ENCODE data around the gene SAMD14. TPM values are rescaled to one million over a fixed set of nuclear protein-coding genes. Genes with fewer than 3 reads are reported as not detected.

Gene SAMD14
- total RNA-seq: 1.0 TPM

DNA sequence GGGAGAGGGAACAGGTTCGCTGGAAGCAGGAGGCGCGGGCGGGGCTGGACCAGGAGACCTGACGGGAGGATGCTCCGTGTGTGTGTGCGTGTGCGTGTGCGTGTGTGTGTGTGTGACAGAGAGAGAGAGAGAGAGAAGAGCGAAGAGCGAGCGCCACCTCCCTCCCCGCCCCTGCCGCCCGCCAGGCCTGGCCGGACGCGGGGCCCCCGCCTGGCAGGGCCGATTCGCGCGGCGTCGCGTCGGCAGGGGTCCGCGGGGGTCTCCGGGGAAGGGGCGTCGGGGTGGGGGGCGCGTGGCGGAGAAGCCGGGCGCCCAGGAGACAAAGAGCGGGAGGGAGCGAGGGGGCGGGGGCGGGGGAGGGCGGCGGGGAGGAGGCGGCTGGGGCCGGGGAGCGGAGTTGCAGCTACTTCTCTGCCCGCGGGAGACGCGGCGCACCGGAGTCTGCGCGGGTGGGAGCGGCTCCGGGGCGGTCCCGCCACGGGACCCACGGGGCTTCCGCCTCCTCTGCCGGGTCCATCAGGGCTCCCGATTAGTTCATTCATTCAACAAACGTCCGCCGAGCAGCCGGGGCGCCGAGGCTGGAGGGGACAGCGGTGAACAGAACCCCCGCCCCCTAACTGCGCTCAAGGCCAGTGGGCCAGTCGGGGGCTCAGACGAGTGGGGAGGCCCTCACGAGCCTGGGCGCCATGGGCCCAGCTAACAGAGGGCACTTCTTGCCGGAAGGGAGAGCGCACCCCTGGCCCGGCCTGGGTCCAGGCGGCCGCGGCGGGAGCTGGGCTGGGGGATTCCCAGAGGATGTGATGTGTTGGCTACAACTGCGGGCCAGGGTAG lies at the start of gene SAMD14:
Gene SAMD14 (minus strand): TSS at position 433 of the 831 bp plus-strand sequence. CDS start 5,201 bp downstream, outside the sequence.
- Histone ChIP-seq H3K27me3 (ENCODE audit: control insufficient read depth in 3 of 3, insufficient read depth in 3 of 3, low read length in 3 of 3) (no peaks in the 10 kb centered on the region), H3K9me3 (ENCODE audit: control insufficient read depth in 3 of 3, low read length in 3 of 3) (no peaks in the 10 kb centered on the region), H3K4me1 (ENCODE audit: control insufficient read depth in 3 of 3, insufficient read depth in 3 of 3, low read length in 3 of 3) (peaks cover 38 to 51% (median 51%) of the 10 kb centered on the region in 3 donors), H3K9ac (ENCODE audit: low read depth in 1 of 3, low read length in 3 of 3) (peak within 1 kb of the TSS in 2 of 3 donors; percentile 32 to 82), H3K4me3 (ENCODE audit: low read length in 3 of 3) (peak within 1 kb of the TSS; percentile 38 to 72 (median 66)), H3K36me3 (ENCODE audit: control insufficient read depth in 3 of 3, insufficient read depth in 3 of 3, low read length in 3 of 3) (peaks cover 0 to 4% (median 0%) of the 10 kb centered on the region in 3 donors), H3K27ac (ENCODE audit: low read depth, low read length) (no peak within 1 kb of the TSS)

DNA sequence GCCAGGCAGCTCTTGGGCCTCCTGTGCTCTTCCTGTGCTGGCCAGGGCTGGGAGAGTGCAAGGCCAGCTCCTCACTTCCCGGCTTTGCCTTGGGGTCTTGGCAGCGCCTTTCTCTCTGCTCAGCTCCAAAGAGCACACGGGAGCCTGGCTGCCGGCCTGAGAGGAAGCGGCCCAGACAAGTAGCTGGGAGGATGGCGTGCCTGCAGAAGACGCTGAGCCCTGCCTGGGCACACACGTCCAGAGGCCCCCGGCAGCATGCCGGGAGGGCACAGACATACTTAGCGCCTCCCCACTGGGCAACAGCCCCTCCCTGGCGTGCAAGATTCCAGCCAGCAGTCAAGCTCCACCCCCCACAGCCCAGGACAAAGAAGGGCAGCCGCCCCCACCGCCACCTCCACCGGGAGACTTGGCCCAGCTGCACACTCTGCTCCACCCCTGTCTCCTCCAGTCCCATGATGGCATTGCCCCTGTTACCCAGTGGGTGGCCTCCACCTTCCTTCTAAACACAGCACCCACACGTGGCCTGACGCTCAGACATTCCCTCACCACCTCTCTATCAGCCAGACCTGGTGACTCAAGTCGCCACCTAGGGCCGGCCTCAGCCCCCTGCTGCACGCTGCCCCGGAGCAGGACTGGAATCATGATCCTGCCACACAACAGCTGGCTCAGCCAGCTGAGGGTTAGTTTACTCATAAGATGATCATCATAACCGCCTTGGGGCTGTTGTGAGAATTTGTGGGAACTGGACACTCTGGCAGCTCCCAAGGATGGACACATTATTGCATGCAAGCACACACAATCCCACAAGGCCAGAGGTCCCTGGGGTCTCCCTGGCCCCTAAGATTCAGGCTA lies 48.2 kb upstream of the SAMD14 start:
- Histone ChIP-seq H3K36me3 (ENCODE audit: control insufficient read depth in 3 of 3, insufficient read depth in 3 of 3, low read length in 3 of 3) (peaks cover 15 to 18% (median 17%) of the 10 kb centered on the region in 3 donors), H3K4me3 (ENCODE audit: low read length in 3 of 3) (peak overlapping the region; percentile 9 to 52 (median 45)), H3K4me1 (ENCODE audit: control insufficient read depth in 3 of 3, insufficient read depth in 3 of 3, low read length in 3 of 3) (peaks cover 36 to 50% (median 47%) of the 10 kb centered on the region in 3 donors), H3K27me3 (ENCODE audit: control insufficient read depth in 3 of 3, insufficient read depth in 3 of 3, low read length in 3 of 3) (no peaks in the 10 kb centered on the region), H3K9me3 (ENCODE audit: control insufficient read depth in 3 of 3, low read length in 3 of 3) (no peaks in the 10 kb centered on the region), H3K9ac (ENCODE audit: low read depth in 1 of 3, low read length in 3 of 3) (peak overlapping the region; percentile 20 to 80 (median 40)), H3K27ac (ENCODE audit: low read depth, low read length) (peak overlapping the region; percentile 73)

DNA sequence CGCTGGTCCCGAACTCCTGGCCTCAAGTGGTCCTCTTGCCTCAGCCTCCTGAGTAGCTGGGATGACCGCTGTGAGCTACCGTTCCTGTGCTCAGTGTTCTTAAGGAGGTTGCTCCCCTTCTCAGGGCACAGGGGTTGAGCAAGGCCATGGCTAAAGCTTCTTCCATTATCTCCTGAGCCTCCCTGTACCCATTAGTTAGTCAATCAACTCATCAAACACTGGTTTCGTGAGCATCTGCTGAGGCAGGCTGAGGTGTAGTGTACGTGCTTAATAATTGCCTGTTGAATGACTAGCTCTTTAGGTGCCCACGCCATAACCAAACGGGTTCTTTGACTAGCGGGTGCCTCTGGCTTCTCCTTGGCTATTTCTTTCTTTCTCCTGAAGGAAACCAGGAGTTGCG lies 47.5 kb upstream of the SAMD14 start:
- Histone ChIP-seq H3K4me3 (ENCODE audit: low read length in 3 of 3) (peak overlapping the region; percentile 9 to 52 (median 45)), H3K9ac (ENCODE audit: low read depth in 1 of 3, low read length in 3 of 3) (peak overlapping the region; percentile 14 to 80 (median 40)), H3K4me1 (ENCODE audit: control insufficient read depth in 3 of 3, insufficient read depth in 3 of 3, low read length in 3 of 3) (peaks cover 39 to 54% (median 51%) of the 10 kb centered on the region in 3 donors)

DNA sequence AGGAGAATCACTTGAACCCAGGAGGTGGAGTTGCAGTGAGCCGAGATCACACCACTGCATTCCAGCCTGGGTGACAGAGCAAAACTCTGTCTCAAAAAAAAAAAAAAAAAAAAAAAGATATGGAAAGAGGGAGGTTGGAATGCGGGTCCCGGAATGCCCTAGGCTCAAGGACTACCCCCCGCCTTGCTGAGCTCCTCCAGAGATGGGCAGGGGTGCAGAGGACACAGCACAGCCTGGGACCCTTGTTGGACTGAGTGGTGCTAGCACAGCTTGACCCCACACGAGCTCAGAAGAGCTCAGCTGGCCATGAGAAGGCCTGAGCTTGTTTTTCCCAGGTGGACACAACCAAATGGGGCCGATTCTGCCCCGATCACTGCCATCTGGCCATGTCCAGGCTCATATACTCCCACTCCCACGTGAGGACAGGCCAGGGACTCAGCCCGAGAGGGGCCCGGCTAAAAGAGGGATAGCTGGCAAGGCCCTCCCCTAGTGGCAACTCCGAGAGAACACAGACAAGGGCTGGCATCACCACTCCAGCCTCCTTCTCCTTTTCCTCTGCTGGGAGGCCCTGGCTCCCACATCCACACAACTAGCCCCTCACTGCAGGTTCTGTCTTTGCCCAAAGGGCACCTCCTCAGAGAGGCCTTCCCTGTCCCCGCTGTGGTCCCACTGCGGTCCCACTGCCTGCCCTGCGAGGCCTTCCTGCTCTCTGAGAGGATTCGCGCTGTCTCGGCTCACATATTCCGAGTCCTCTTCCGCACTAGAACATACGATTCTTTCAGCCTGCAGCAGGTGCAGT lies 46.8 kb upstream of the SAMD14 start:
- H3K9me3 ChIP-seq (ENCODE audit: control insufficient read depth in 3 of 3, low read length in 3 of 3): no peaks in the 10 kb centered on the region
- H3K9ac ChIP-seq (ENCODE audit: low read depth in 1 of 3, low read length in 3 of 3): peak overlapping the region; percentile 14 to 80 (median 40)

More for the DNA sequence above, 47.5 kb upstream of the SAMD14 start:
- peaks cover 16 to 20% (median 17%) of the 10 kb centered on the region in 3 donors for H3K36me3 ChIP-seq (ENCODE audit: control insufficient read depth in 3 of 3, insufficient read depth in 3 of 3, low read length in 3 of 3)
- no peaks in the 10 kb centered on the region for H3K27me3 ChIP-seq (ENCODE audit: control insufficient read depth in 3 of 3, insufficient read depth in 3 of 3, low read length in 3 of 3)
- H3K9me3 ChIP-seq (ENCODE audit: control insufficient read depth in 3 of 3, low read length in 3 of 3): no peaks in the 10 kb centered on the region
- H3K27ac ChIP-seq (ENCODE audit: low read depth, low read length): peak overlapping the region; percentile 73

DNA sequence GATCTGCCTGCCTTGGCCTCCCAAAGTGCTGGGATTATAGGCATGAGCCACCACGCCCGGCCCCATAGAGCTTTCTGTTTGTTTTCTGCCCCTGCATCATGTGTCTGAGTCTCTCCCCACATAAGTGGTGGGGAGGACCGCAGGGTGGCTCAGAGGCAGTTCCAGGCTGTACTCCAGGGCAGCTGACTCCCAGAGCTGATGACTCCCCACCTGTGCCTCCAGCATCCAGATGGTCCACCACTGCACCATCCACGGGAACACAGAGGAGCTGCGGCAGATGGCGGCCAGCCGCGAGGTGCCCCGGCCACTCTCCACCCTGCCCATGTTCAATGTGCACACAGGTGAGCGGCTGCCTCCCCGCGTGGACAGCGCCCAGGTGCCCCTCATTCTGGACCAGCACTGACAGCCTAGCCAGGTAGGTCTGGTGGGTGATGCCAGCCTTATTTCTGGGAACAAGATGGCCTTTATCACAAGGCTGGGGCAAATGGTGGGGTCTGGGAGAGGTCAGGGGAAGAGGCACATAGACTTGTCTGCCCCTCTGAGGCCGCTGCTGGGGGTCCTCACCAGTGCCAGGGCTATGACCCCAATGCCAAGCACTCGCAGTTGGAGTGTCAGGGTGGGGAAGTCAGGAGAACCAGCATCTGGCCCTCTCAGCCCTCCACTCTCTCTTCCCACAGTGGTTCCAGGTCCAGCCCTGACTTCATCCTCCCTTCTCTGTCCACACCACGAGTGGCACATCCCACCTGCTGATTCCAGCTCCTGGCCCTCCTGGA lies 45.3 kb upstream of the SAMD14 start:
- H3K27me3 ChIP-seq (ENCODE audit: control insufficient read depth in 3 of 3, insufficient read depth in 3 of 3, low read length in 3 of 3): no peaks in the 10 kb centered on the region
- H3K9me3 ChIP-seq (ENCODE audit: control insufficient read depth in 3 of 3, low read length in 3 of 3): no peaks in the 10 kb centered on the region
- peak overlapping the region; percentile 36 for H3K27ac ChIP-seq (ENCODE audit: low read depth, low read length)
- H3K4me3 ChIP-seq (ENCODE audit: low read length in 3 of 3): no peak overlapping the region
- peaks cover 59 to 77% (median 69%) of the 10 kb centered on the region in 3 donors for H3K4me1 ChIP-seq (ENCODE audit: control insufficient read depth in 3 of 3, insufficient read depth in 3 of 3, low read length in 3 of 3)
- peak overlapping the region in 2 of 3 donors; percentile 3 to 40 for H3K9ac ChIP-seq (ENCODE audit: low read depth in 1 of 3, low read length in 3 of 3)
- peaks cover 24 to 36% (median 32%) of the 10 kb centered on the region in 3 donors for H3K36me3 ChIP-seq (ENCODE audit: control insufficient read depth in 3 of 3, insufficient read depth in 3 of 3, low read length in 3 of 3)

More for the DNA sequence above, 46.8 kb upstream of the SAMD14 start:
- Histone ChIP-seq H3K4me3 (ENCODE audit: low read length in 3 of 3) (peak overlapping the region in 1 of 3 donors; percentile 9), H3K4me1 (ENCODE audit: control insufficient read depth in 3 of 3, insufficient read depth in 3 of 3, low read length in 3 of 3) (peaks cover 44 to 62% (median 58%) of the 10 kb centered on the region in 3 donors), H3K36me3 (ENCODE audit: control insufficient read depth in 3 of 3, insufficient read depth in 3 of 3, low read length in 3 of 3) (peaks cover 18 to 25% (median 21%) of the 10 kb centered on the region in 3 donors), H3K27ac (ENCODE audit: low read depth, low read length) (peak overlapping the region; percentile 73), H3K27me3 (ENCODE audit: control insufficient read depth in 3 of 3, insufficient read depth in 3 of 3, low read length in 3 of 3) (no peaks in the 10 kb centered on the region)

DNA sequence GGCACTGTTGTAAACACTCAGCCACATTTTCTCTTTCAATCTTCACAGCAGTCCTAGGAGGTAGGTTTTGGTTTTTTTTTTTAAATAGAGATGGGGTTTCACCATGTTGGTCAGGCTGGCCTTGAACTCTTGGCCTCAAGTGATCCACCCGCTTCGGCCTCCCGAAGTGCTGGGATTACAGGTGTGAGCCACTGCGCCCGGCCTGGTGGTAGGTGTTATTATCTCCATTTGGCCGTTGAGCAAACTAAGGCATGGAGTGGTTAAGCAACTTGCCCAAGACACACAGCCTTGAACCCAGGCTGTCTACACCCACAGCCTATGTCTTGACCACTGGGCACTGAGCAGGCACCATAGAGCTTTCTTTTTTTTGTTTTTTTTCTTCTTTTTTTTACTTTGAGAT lies 44.5 kb upstream of the SAMD14 start:
- H3K27ac ChIP-seq (ENCODE audit: low read depth, low read length): no peak overlapping the region
- H3K4me1 ChIP-seq (ENCODE audit: control insufficient read depth in 3 of 3, insufficient read depth in 3 of 3, low read length in 3 of 3): peaks cover 67 to 85% (median 77%) of the 10 kb centered on the region in 3 donors
- H3K9ac ChIP-seq (ENCODE audit: low read depth in 1 of 3, low read length in 3 of 3): no peak overlapping the region
- no peak overlapping the region for H3K4me3 ChIP-seq (ENCODE audit: low read length in 3 of 3)
- H3K27me3 ChIP-seq (ENCODE audit: control insufficient read depth in 3 of 3, insufficient read depth in 3 of 3, low read length in 3 of 3): no peaks in the 10 kb centered on the region
- no peaks in the 10 kb centered on the region for H3K9me3 ChIP-seq (ENCODE audit: control insufficient read depth in 3 of 3, low read length in 3 of 3)
- peaks cover 31 to 44% (median 39%) of the 10 kb centered on the region in 3 donors for H3K36me3 ChIP-seq (ENCODE audit: control insufficient read depth in 3 of 3, insufficient read depth in 3 of 3, low read length in 3 of 3)

DNA sequence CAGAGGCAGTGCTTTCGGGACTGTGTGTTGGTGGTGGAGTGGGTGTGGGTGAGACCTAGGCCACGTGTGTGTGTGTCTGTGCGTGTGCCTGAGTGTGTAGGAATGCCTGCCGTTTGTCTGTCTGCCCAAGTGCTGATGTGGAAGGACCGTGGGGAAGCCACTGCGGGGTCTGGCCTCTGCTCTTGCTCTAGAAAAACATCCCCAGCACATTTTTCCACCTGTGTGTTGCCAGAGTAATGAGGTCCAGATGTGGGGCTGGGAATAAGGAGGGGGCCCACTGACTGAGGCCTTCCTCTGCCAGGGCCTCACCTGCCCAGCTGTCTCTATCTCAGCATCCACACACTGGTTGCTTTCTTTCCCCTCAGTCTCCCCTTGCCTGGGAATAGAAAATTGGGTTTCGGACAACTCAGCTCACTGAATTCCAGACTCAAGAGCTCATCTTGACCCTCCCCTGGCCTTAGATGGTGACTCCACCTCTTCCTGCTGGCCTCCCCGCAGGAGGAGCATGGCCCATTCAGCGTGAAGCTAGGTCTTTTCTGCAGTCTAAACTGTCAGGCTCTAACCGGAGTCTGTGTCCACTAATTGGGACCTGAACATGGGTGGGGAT lies 43.5 kb upstream of the SAMD14 start:
- Histone ChIP-seq H3K27me3 (ENCODE audit: control insufficient read depth in 3 of 3, insufficient read depth in 3 of 3, low read length in 3 of 3) (no peaks in the 10 kb centered on the region), H3K4me3 (ENCODE audit: low read length in 3 of 3) (peak overlapping the region in 1 of 3 donors; percentile 13), H3K9ac (ENCODE audit: low read depth in 1 of 3, low read length in 3 of 3) (peak overlapping the region; percentile 15 to 69 (median 18)), H3K36me3 (ENCODE audit: control insufficient read depth in 3 of 3, insufficient read depth in 3 of 3, low read length in 3 of 3) (peaks cover 36 to 54% (median 48%) of the 10 kb centered on the region in 3 donors), H3K4me1 (ENCODE audit: control insufficient read depth in 3 of 3, insufficient read depth in 3 of 3, low read length in 3 of 3) (peaks cover 73 to 87% (median 83%) of the 10 kb centered on the region in 3 donors), H3K9me3 (ENCODE audit: control insufficient read depth in 3 of 3, low read length in 3 of 3) (no peaks in the 10 kb centered on the region), H3K27ac (ENCODE audit: low read depth, low read length) (peak overlapping the region; percentile 73)

DNA sequence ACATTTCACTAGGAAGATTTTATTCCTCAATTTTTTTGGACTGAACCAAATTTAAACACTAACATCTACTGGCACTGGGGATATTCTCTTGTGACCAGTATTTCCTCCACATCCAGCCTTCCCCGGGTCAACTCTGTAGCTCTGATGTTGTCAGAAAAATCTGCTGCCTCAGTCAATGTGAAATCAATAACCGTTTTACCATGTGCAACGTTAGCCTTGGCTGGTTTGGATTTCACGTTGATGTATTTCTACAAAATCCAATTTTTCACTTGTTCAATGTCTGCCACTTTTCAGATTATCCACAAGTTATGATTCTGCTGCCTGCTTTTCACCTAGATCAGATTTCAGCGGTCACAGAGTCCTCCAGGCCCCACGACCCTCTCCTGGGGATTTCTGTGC lies 43.0 kb upstream of the SAMD14 start:
- H3K4me1 ChIP-seq (ENCODE audit: control insufficient read depth in 3 of 3, insufficient read depth in 3 of 3, low read length in 3 of 3): peaks cover 72 to 87% (median 83%) of the 10 kb centered on the region in 3 donors
- no peaks in the 10 kb centered on the region for H3K27me3 ChIP-seq (ENCODE audit: control insufficient read depth in 3 of 3, insufficient read depth in 3 of 3, low read length in 3 of 3)
- H3K9me3 ChIP-seq (ENCODE audit: control insufficient read depth in 3 of 3, low read length in 3 of 3): no peaks in the 10 kb centered on the region
- H3K9ac ChIP-seq (ENCODE audit: low read depth in 1 of 3, low read length in 3 of 3): peak overlapping the region; percentile 15 to 69 (median 18)
- H3K4me3 ChIP-seq (ENCODE audit: low read length in 3 of 3): peak overlapping the region in 1 of 3 donors; percentile 13
- H3K36me3 ChIP-seq (ENCODE audit: control insufficient read depth in 3 of 3, insufficient read depth in 3 of 3, low read length in 3 of 3): peaks cover 38 to 54% (median 52%) of the 10 kb centered on the region in 3 donors
- H3K27ac ChIP-seq (ENCODE audit: low read depth, low read length): peak overlapping the region; percentile 73
